Fibroblast of skin of back (primary cell): ENCODE measurements around the gene RBM45. TPM values are rescaled to one million over a fixed set of nuclear protein-coding genes. Genes with fewer than 3 reads are reported as not detected.
A peak's percentile ranks its signal among the peaks of the same experiment; 100 is the strongest.
"Not testable (repeated sequence)": the region's sequence is repeated elsewhere in the genome, so short reads cannot be mapped to it uniquely, and the experiment has no call there.

ENCODE experiments used
- DNase-seq: peaks from one replicate; pipeline ENCODE4 v3.0.0-alpha.2; 2013
- polyA plus RNA-seq, 2 experiments: library from polyadenylated mRNA; unstranded; fragments of 120-200 nt; gene quantifications; one replicate each; pipeline ENCODE4 v1.2.1, GENCODE V29; 2013; ENCODE audit not compliant: insufficient read length in 2 of 2

The RBM45 gene, protein sequence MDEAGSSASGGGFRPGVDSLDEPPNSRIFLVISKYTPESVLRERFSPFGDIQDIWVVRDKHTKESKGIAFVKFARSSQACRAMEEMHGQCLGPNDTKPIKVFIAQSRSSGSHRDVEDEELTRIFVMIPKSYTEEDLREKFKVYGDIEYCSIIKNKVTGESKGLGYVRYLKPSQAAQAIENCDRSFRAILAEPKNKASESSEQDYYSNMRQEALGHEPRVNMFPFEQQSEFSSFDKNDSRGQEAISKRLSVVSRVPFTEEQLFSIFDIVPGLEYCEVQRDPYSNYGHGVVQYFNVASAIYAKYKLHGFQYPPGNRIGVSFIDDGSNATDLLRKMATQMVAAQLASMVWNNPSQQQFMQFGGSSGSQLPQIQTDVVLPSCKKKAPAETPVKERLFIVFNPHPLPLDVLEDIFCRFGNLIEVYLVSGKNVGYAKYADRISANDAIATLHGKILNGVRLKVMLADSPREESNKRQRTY
- 8.8 TPM for polyA plus RNA-seq (2013, experiment 1 of 2; ENCODE audit: insufficient read length)
- polyA plus RNA-seq (2013, experiment 2 of 2; ENCODE audit: insufficient read length), result 9.0 TPM

DNA sequence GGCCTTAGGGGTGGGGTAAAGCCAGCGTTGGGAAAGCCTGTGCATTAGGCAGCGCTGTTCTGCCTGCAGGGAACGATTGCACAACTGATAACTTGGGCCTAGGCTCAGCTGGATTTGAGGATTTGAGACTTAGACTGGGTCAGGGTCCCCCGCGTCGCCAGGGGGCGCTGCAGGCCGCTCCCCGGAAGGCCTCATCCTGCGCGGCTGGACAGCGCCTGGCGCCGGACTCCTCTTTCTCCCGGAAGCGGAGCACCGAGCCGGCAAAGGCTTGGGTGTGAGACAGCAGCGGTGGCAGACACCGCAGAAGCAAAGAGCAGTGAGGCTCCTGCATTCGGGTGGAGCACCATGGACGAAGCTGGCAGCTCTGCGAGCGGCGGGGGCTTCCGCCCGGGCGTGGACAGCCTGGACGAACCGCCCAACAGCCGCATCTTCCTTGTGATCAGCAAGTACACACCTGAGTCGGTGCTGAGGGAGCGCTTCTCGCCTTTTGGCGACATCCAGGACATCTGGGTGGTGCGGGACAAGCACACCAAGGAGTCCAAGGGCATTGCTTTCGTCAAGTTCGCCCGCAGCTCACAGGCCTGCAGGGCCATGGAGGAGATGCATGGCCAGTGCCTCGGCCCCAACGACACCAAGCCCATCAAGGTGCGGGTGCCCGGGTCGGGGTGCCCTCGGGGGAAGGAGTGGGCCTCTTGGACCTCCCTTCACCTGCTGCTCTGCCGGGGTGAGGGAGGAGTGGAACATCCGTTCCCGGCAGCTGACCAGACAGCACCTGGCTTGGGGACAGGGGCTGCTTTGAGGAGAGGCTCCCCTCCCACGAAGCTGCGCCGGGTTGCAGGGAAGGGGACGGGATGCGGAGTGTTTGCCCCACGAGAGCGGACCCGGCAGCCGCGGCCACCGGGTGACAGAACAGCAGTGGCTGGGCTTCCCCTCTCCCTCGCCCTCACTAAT lies at the start of gene RBM45:
RBM45 (plus strand) TSS at position 236 of the 951 bp plus-strand sequence; CDS start at position 346, 110 bp downstream.
- DNase-seq, result peak; percentile 90

DNA sequence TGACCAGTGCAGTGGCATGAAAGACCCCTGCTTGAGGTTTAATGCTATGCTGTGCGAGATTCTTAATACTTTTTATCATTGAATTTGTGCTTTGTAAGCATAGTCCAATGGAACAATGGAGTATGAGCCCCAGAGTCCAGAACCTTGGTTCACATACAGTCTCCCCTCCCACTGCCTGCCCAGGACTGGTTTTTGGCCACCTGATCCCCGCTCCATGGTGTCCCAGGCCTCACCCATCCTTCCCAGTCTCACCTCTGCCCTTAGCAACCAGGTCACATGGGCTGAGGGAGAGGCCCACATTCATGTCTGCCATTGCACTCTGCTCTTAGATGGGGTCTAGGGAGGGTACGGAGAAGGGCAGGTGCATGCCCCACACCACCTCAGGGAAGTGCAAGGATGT lies 45.9 kb upstream of the RBM45 start:
- DNase-seq, result no peak

DNA sequence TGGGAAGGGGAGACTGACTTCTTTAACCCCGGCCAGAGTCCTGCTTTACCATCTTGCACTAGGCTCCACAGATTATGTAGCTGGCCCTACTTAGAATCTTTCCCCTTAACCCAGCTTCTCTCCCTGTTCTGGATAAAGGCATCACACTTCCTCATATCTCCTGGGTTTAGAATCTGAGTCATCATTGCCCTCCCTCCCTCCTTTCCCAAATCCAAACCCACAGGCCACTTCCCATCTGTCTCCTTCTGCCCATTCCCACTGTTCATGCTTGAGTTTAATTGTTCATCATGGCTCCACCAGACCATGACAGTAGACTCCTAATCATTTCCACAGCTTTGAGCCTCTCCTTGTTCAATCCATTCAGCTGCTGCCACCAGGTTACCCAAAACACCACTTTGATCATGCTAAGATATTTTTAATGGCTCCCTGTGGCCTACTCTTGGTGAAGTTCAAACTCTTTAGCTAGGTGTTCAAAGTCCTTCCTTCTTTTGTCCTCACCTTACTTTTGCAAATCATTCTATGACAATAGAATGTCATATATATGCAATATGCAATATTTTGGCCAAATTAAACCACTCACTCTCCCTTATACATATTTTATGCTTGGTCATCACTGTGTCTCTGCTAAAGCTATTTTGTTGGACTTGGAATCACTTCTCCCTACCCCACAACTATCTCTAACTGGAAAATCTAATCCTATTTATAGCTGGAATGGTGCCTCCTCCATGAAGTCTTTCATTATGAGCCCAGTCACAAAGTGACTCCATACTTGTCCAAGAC lies 45.2 kb upstream of the RBM45 start:
- DNase-seq, result no peak

DNA sequence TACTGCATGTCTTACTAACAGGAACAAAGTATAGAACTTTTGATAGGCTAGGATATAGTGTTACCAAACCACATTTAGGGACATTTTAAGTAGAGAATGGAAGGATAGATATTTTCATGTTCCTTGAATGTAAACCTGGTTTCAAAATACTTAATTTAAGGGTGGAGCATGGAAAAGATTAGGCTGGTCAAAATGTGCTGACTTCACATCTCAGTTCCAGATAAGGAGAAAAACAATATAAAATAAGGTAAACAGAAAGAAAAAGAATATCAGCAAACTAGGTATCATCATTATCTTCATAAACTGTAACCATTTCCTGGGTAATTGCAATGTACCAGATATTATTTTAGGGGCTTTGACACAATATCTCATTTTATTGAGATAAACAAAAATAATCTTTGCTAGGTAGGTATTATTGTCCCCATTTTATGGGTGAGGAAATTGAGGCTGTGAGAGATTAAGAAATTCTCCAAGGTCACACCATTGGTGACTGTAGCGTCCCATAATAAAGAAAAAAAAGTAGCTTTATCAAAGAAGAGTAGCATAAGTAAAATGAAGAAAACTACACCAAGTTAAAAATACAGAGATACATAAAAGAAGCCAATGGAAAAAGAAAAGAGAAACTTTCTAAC lies 43.3 kb upstream of the RBM45 start:
- no peak for DNase-seq

DNA sequence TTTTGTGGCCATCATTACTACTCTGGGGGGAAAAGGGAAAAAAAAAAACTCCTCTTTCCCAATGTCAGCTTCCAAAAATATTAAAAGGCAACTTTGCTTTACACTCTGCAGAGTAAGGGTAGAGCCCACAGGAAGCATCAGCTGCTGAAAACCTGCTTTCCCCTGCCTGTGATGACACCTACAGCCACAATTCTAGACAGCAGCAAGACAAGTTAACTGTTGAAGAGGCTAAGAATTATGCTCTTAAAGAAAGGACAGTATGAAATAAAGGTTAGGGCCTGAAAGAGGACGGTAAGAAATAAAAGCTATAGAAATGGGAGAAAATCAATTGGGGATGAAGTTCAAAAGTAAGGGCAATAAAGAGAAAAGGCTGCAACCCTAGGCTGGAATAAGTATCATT lies 42.7 kb upstream of the RBM45 start:
- DNase-seq, result no peak

DNA sequence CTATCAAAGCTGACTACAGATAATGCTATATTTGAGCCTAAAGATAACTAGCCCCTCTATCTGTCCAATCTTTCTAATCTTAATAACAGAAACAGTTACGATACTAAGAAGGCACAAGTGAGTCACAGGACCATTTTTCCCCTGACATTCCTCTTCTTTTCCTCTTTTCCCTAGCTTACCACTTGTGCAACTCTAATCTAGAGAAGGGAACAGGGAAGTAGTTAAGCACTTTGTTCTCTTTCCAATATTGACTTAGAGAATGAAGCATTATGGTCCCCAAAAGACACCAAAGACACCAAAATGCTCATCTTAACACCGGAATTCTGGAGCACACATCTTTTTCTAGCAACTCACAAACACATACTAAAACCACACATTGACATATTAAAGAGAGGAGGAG lies 41.4 kb upstream of the RBM45 start:
- DNase-seq, result no peak

DNA sequence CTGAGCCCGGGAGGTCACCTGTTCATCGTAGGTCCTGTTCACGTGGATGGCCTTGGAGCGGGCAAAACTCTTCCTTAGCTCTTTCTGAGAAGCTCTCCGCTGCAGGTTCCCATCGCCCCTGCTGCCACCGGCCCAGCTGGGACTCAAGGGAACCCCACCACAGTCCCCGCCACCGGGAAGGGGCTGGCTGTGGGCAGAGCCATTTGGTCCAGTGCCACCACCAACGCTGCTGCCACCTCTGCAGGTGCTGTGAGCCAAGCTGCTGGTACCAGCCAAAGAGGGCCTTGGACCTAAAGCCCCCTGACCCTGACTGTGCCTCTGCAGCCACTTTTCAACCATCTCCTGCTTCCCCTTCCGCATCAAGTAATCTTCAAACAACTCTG lies 40.2 kb upstream of the RBM45 start:
- no peak for DNase-seq

- peak; percentile 86 for DNase-seq
Measured at GRCh38 chr2:178072383-178073301, 39.6 kb upstream of the RBM45 start, which contains the start of gene PDE11A. Gene PDE11A, minus strand, starts transcription at chr2:178072777. Its CDS starts 340 bp downstream, at chr2:178072437.

DNA sequence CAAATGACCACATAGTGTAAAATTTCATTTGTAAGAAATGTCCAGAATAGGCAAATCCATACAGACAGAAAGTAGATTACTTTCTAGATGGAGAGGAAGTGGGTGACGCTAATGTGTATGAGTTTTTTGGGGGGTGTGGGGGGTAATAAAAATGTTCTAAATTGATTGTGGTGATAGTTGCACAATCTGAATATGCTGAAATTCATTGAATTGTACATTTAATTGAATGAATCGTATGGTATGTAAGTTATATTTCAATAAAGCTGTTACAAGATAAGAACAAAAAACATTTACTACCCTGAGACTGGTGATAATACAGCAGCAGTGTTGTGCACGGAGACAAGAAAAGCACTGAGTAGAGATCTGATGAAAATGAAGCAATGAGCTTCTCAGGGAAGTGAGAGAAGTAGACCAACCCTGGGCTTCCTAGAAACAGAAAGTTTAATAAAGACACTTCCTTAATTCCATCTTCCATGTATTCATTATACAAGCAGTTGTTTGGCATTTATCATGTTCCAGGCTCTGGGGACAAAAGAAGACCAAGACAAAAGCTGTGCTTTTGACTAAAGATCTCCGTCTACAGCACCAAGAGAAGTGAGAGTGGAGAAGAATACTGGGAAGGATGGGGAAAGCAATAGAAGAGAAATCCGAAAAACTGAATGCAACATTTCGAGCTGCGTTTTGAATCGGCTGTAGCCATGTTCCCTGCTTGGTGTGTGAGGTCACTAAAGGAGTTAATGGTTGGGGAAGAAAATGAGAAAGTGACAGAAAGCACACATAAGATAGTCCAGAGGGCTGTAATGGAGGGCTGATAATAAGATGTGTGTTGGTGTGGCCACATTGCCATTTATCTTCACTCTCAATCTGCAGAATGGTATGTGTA lies 37.9 kb upstream of the RBM45 start:
- DNase-seq, result no peak

DNA sequence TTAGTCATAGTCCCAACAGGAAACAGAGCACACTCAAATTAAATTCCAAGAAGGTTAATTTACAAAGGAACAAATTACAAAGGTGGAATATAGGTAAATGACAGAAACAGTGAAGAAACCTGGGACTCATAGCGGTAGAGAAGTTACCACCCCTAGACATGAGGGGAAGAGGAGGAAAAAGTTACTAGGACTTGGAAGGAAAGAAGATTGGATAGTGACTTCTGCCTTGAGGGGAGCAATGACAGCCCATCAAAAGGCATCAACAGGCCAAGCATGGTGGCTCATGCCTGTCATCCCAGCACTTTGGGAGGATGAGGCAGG lies 37.3 kb upstream of the RBM45 start:
- peak; percentile 3 for DNase-seq

- DNase-seq, result no peak
Measured at GRCh38 chr2:178076130-178076529, 36.1 kb upstream of the RBM45 start.

DNA sequence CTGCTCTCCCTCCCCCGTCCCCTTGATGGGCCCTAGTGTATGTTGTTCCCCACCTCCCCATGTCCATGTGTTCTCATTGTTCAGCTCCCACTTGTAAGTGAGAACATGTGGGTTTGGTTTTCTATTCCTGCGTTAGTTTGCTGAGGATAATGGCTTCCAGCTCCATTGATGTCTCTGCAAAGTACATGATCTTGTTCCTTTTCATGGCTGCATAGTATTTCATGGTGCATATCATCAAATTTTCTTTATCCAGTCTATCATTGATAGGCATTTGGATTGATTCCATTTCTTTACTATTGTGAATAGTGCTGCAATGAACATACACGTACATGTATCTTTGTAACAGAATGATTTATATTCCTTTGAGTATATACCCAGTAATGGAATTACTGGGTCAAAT lies 33.0 kb upstream of the RBM45 start:
- not testable (repeated sequence) for DNase-seq

- DNase-seq, result no peak
Measured at GRCh38 chr2:178082408-178083045, 29.7 kb upstream of the RBM45 start.

DNA sequence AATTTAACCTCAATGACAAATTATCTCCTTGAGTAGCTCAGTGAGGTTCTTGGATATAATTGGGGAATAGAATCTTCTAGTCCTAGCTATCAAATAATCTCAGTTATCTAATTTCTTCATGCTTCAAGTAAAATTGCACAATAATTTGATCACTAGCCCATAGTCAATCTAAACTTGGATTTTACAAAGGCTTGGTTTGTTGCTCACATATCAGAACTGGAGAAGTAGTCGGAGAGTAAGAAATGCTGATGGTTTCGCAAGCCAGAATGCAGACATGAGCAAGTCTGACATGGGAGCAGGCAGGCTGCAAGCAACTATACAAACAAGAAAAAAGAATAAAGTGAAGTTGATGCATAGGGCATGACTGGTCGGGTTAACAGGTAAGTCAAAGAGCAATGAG lies 28.0 kb upstream of the RBM45 start:
- no peak for DNase-seq

- no peak for DNase-seq
Measured at GRCh38 chr2:178088774-178089270, 23.4 kb upstream of the RBM45 start.

DNA sequence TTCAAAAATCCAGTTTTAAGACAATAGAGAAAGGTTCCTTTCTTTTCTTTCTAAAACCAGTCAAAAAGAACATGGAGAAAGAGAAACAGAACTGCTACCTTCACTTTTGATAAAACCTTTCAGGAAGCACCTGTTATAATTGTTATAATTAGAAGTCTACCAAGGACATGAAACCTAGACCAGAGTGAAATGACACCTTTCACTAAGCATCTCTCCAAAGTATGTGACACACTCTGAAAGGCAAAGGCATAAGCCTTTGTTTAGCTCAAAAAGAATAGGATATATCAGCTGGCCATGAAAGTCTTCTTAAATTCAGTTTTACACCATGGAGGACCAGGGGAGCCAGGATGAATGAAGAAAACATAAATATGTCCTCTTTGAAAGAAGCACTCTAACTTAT lies 18.8 kb upstream of the RBM45 start:
- DNase-seq, result no peak

GRCh38 chr2:178101321-178102079 lies 10.7 kb upstream of the RBM45 start:
- peak; percentile 2 for DNase-seq

GRCh38 chr2:178105566-178105965 lies 6.7 kb upstream of the RBM45 start:
- DNase-seq, result no peak
